IPS-11a (cell line): ENCODE data around the gene PREX1.
"Not testable (repeated sequence)": the region's sequence is repeated elsewhere in the genome, so short reads cannot be mapped to it uniquely, and the experiment has no call there.

ENCODE experiments used
- H3K4me3 ChIP-seq: one replicate; pipeline ENCODE4 v1.5.1; 2013; ENCODE audit warnings: low read depth, low read length, control low read depth

The PREX1 gene

GRCh38 chr20:48827855-48828733, at the start of gene PREX1:
PREX1 (minus strand) TSS chr20:48827999; CDS start chr20:48827860, 139 bp downstream.
- H3K4me3 ChIP-seq, result peak within 1 kb of the TSS; percentile 62

- no peak overlapping the region for H3K4me3 ChIP-seq
These were observed 49.5 kb upstream of the PREX1 start for GRCh38 chr20:48877304-48877703.

- no peak overlapping the region for H3K4me3 ChIP-seq
These were observed 48.1 kb upstream of the PREX1 start for GRCh38 chr20:48875914-48876240.

- H3K4me3 ChIP-seq, result no peak overlapping the region
These were observed 47.6 kb upstream of the PREX1 start for GRCh38 chr20:48875233-48875913.

- not testable (repeated sequence) for H3K4me3 ChIP-seq
These were observed 41.6 kb upstream of the PREX1 start for GRCh38 chr20:48869442-48869841.

GRCh38 chr20:48866936-48867335, 39.1 kb upstream of the PREX1 start:
- no peak overlapping the region for H3K4me3 ChIP-seq

GRCh38 chr20:48864738-48865318, 37.0 kb upstream of the PREX1 start:
- H3K4me3 ChIP-seq, result no peak overlapping the region

- H3K4me3 ChIP-seq, result no peak overlapping the region
These were observed 36.5 kb upstream of the PREX1 start for GRCh38 chr20:48864254-48864653.

- H3K4me3 ChIP-seq, result no peak overlapping the region
These were observed 34.5 kb upstream of the PREX1 start for GRCh38 chr20:48862279-48862678.

GRCh38 chr20:48861444-48861843, 33.6 kb upstream of the PREX1 start:
- H3K4me3 ChIP-seq, result no peak overlapping the region

GRCh38 chr20:48858075-48858790, 30.4 kb upstream of the PREX1 start:
- no peak overlapping the region for H3K4me3 ChIP-seq

GRCh38 chr20:48856130-48856529, 28.3 kb upstream of the PREX1 start:
- no peak overlapping the region for H3K4me3 ChIP-seq

GRCh38 chr20:48855046-48855445, 27.2 kb upstream of the PREX1 start:
- no peak overlapping the region for H3K4me3 ChIP-seq

GRCh38 chr20:48852609-48853008, 24.8 kb upstream of the PREX1 start:
- no peak overlapping the region for H3K4me3 ChIP-seq

GRCh38 chr20:48851579-48851978, 23.8 kb upstream of the PREX1 start:
- H3K4me3 ChIP-seq, result no peak overlapping the region

- no peak overlapping the region for H3K4me3 ChIP-seq
These were observed 23.1 kb upstream of the PREX1 start for GRCh38 chr20:48850977-48851299.

GRCh38 chr20:48850257-48850976, 22.6 kb upstream of the PREX1 start:
- H3K4me3 ChIP-seq, result no peak overlapping the region

- H3K4me3 ChIP-seq, result no peak overlapping the region
These were observed 22.0 kb upstream of the PREX1 start for GRCh38 chr20:48849779-48850178.

GRCh38 chr20:48849299-48849698, 21.5 kb upstream of the PREX1 start:
- no peak overlapping the region for H3K4me3 ChIP-seq

GRCh38 chr20:48847498-48848205, 19.9 kb upstream of the PREX1 start:
- H3K4me3 ChIP-seq, result no peak overlapping the region
